GM12878 (cell line): ENCODE data around the gene OR7A5. TPM values are rescaled to one million over a fixed set of nuclear protein-coding genes. Genes with fewer than 3 reads are reported as not detected.

Experiments used
- ATF3 ChIP-seq: IDR thresholded peaks from 2 replicates; pipeline ENCODE4 v1.6.1; 2011; ENCODE audit warnings: low read depth, mild to moderate bottlenecking, low read length, moderate library complexity, borderline replicate concordance; ENCODE audit errors: extremely low read depth
- BCL11A ChIP-seq: IDR thresholded peaks from 2 replicates; pipeline ENCODE4 v1.6.1; 2011; ENCODE audit warnings: low read depth, low read length
- BHLHE40 ChIP-seq, 2 experiments: fragments of 450-650 bp in 1 of 2; IDR thresholded peaks; 2 replicates each; pipeline ENCODE4 v1.6.1; 2011 to 2017; ENCODE audit warnings: low read depth in 2 of 2, borderline replicate concordance in 1 of 2, improper control_type of control experiment in 1 of 2, low read length in 1 of 2, mild to moderate bottlenecking in 1 of 2
- CHD1 ChIP-seq: IDR thresholded peaks from 2 replicates; pipeline ENCODE4 v1.6.1; 2012; ENCODE audit warnings: low read depth, low read length, improper control_type of control experiment
- CREM ChIP-seq: IDR thresholded peaks from 2 replicates; pipeline ENCODE4 v1.6.1; 2014; ENCODE audit warnings: antibody characterized with exemption, low read depth
- CTCF ChIP-seq, 3 experiments: IDR thresholded peaks in 2 of 3; conservative IDR thresholded peaks in 1 of 3; 2 replicates each; pipeline ENCODE4 v1.5.1; 2011; ENCODE audit warnings: low read depth in 3 of 3, low read length in 3 of 3, mild to moderate bottlenecking in 3 of 3, control low read depth in 2 of 3, moderate library complexity in 2 of 3, inconsistent platforms in 1 of 3, mixed read lengths in 1 of 3; ENCODE audit not compliant: control insufficient read depth in 2 of 3, insufficient read depth in 1 of 3; ENCODE audit errors: extremely low read depth in 1 of 3
- HDAC2 ChIP-seq: fragments of 200-600 bp; sonication (generic); IDR thresholded peaks from 2 replicates; pipeline ENCODE4 v1.6.1; 2017
- HDGF ChIP-seq: fragments of 450-650 bp; IDR thresholded peaks from 2 replicates; pipeline ENCODE4 v1.6.1; 2016; ENCODE audit warnings: antibody characterized with exemption
- IRF5 ChIP-seq: fragments of 450-650 bp; IDR thresholded peaks from 2 replicates; pipeline ENCODE4 v1.6.1; 2017; ENCODE audit warnings: borderline replicate concordance
- SP1 ChIP-seq: IDR thresholded peaks from one replicate; pipeline ENCODE4 v1.6.1; 2011; ENCODE audit warnings: low read depth, low read length
- YY1 ChIP-seq: IDR thresholded peaks from 2 replicates; pipeline ENCODE4 v1.6.1; 2011; ENCODE audit warnings: low read depth, mild to moderate bottlenecking, low read length
- polyA plus RNA-seq, 11 experiments: library from polyadenylated mRNA; depleted of rRNA in 4 of 11; unstranded in 6 of 11; stranded (reverse) in 5 of 11; fragments of >200 nt; fragmentation: Nextera tagmentation in 4 of 11; fragmentation: Illumina TruSeq in 1 of 11; extraction: Ambion mirVana in 4 of 11; extraction: Trizol in 1 of 11; gene quantifications; 1 replicate in 1 of 11; 2 replicates in 10 of 11; pipeline versions ENCODE4 v1.2.1 to v1.2.3, GENCODE V29; 2011 to 2016; ENCODE audit warnings: inconsistent platforms in 2 of 11, missing spikeins in 2 of 11, low read depth in 1 of 11
- total RNA-seq, 4 experiments: library from RNA; depleted of rRNA in 3 of 4; stranded (reverse); fragments of >200 nt in 3 of 4; fragmentation: Illumina TruSeq in 1 of 4; extraction: Trizol in 1 of 4; gene quantifications; 2 replicates each; pipeline versions ENCODE4 v1.2.1 to v1.2.3, GENCODE V29; 2013 to 2021
- TF ChIP-seq, protein P1 (sequence below): IDR thresholded peaks from 2 replicates; pipeline ENCODE4 v1.6.1; 2011; ENCODE audit warnings: borderline replicate concordance, low read depth, mild to moderate bottlenecking, moderate library complexity, mixed read lengths, low read length; ENCODE audit not compliant: insufficient read depth; ENCODE audit errors: extremely low read length
- TF ChIP-seq, protein P2 (sequence below): fragments of 450-650 bp; IDR thresholded peaks from 2 replicates; pipeline ENCODE4 v1.6.1; 2017; ENCODE audit warnings: mild to moderate bottlenecking, low read depth, inconsistent platforms; ENCODE audit not compliant: poor library complexity, severe bottlenecking

OR7A5 gene
- total and polyA plus RNA-seq, 10 of the 15 experiments (the other 5 are each of a cell fraction or from before 2014, with no cell fraction given), result not detected

DNA sequence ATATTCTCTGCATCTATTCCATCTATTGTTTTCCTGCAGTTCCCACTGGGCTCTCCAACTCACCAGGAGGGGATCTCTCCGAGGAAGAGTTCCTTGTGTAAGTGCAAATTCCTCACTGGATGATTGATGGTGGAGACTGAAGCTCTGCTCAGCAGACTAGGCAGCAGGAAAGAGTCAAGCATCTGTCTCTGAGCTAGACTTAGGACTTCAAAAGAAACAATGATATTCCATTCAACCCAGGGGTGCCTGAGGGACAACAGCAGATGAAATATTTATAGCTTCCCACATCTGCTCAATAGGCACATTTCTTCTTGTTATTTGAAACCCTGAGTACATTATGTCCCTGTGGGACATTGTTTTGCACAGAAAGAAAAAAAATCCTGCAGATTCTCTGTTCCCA lies at the start of gene OR7A5, which contains the start of gene OR7C1 (continued):
- TF ChIP-seq CTCF (IDR thresholded peaks at IDR 0.05 in 2 of 3, conservative IDR thresholded peaks at IDR 0.05 in 1 of 3; ENCODE audit: control insufficient read depth in 2 of 3, extremely low read depth in 1 of 3, insufficient read depth in 1 of 3, low read depth in 3 of 3, low read length in 3 of 3) (no peak), BCL11A (no peak), HDGF (no peak), YY1 (no peak), BHLHE40 (IDR thresholded peaks at IDR 0.05; ENCODE audit: borderline replicate concordance in 1 of 2, low read depth in 2 of 2, low read length in 1 of 2) (no peak), HDAC2 (no peak), CREM (no peak), IRF5 (no peak), ATF3 (no peak), SP1 (no peak), CHD1 (no peak)
- TF ChIP-seq, protein P1, sequence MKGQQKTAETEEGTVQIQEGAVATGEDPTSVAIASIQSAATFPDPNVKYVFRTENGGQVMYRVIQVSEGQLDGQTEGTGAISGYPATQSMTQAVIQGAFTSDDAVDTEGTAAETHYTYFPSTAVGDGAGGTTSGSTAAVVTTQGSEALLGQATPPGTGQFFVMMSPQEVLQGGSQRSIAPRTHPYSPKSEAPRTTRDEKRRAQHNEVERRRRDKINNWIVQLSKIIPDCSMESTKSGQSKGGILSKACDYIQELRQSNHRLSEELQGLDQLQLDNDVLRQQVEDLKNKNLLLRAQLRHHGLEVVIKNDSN, result no peak
- TF ChIP-seq, protein P2, sequence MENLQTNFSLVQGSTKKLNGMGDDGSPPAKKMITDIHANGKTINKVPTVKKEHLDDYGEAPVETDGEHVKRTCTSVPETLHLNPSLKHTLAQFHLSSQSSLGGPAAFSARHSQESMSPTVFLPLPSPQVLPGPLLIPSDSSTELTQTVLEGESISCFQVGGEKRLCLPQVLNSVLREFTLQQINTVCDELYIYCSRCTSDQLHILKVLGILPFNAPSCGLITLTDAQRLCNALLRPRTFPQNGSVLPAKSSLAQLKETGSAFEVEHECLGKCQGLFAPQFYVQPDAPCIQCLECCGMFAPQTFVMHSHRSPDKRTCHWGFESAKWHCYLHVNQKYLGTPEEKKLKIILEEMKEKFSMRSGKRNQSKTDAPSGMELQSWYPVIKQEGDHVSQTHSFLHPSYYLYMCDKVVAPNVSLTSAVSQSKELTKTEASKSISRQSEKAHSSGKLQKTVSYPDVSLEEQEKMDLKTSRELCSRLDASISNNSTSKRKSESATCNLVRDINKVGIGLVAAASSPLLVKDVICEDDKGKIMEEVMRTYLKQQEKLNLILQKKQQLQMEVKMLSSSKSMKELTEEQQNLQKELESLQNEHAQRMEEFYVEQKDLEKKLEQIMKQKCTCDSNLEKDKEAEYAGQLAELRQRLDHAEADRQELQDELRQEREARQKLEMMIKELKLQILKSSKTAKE, result no peak
